Eye (tissue), 1 donor: ENCODE results near the gene FUBP3.

ENCODE experiments used
- DNase-seq: peaks from one replicate; pipeline ENCODE4 v3.0.0-alpha.2; 2015

FUBP3 gene

GRCh38 chr9:130609163-130609562 lies 29.8 kb downstream of the FUBP3 start:
- no peak for DNase-seq

DNA sequence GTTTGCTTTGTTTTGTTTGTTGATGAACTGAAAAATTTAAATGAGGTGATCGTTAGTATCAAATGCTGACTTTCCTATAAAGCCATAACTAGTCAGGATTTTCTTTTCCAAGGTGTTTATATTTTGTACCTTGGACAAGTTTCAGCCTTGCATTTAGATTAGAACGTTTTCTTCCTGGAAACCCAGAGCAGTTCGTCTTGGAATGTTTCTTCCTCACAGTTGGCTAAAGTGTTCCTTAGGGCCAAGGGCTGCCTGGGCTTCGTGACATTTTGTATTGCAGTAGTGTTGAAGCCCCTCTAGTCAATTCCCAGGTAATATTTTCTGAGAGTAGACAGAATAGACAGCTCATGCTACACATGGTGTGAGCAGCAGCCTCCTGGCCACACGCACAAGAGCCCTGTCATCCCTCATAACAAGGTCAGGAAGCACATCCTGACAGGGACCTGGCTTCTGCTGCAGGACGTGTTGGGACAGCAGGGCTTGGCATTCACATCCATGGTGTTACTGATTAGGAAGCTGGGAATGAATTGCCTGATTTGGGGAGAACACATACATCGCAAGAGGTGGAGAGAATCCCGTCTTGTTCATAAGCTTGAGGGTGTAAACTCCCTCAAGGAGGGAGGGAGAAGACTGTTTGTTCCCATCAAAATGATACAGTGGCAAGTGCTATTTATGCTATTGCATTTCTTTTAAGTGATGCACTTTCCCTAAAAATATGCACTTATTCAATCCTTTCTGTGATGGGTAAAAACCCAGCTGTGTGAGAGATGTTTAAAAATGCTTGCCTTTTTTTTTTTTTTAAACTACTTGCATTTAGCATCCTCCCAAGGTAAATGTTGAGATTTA lies 31.7 kb downstream of the FUBP3 start:
- no peak for DNase-seq

GRCh38 chr9:130616451-130616850 lies 37.1 kb downstream of the FUBP3 start:
- no peak for DNase-seq

DNA sequence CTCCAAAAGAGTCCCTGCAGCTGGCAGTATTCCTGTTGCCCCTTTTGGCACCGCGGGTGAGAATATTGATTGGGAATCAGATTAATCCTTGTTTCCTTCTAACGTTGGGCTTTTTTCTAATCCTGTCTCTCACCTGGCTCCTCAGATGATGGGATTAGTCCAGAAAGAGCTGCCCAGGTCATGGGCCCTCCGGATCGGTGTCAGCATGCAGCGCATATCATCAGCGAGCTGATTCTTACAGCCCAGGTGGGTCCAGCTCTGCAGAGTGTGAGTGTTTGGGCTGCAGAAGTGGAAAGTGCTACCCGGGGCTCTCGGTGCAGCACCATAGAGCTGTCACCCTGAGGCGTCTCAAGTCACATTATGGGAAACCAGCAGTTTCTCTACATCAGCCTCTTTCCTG lies 44.1 kb downstream of the FUBP3 start:
- no peak for DNase-seq

DNA sequence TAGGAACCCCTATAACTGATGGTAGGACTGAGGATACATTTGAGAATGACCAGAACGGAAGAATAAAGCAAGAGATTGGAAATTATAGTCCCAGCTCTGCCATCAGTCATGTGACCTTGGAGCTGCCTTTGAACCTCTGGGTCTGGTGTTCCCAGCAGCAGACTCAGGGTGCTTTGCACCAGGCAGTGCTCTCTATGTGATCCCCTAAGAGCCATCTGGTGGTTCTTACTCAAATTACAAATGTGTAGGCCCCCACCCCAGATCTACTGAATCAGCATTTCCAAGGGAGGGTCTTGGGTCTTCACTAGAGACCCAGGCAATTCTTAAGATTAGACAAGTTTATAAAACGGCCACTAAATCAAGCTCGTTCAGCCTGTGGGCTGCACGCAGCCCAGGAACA lies 44.8 kb downstream of the FUBP3 start:
- no peak for DNase-seq

DNA sequence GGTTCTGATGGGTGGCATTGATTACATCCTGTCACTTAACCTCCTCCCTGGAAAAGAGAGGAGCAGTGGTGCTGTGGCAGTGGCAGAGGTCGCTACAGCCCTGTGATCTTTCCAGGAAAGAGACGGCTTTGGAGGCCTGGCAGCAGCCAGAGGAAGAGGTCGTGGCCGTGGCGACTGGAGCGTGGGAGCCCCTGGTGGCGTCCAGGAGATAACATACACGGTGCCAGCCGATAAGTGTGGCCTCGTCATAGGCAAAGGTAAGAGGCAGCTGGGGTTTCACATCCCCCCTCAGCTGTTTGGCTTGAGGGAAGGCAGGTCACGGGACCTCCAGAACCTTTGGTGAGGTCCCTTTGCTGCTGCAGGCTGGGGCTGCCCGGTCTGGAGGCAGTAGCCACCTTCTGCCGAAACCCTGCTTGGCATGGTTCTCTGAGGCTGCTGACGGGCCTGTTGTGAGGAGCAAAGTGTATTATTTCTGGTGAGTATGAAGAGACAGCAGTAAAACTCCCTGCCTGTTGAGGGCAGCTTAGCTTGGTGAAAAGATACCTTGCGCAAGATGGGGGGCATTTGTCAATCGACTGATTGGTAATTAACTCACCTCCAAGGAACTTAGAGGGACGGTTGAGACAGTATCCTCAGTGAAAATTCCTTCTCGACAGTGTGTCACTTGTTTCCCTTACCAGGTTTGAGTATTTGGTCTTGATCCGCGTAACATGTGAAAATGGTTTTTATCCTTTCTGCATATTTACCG lies 47.0 kb downstream of the FUBP3 start:
- DNase-seq, result no peak

- DNase-seq, result no peak
Observed at GRCh38 chr9:130627051-130627450, 47.7 kb downstream of the FUBP3 start.

DNA sequence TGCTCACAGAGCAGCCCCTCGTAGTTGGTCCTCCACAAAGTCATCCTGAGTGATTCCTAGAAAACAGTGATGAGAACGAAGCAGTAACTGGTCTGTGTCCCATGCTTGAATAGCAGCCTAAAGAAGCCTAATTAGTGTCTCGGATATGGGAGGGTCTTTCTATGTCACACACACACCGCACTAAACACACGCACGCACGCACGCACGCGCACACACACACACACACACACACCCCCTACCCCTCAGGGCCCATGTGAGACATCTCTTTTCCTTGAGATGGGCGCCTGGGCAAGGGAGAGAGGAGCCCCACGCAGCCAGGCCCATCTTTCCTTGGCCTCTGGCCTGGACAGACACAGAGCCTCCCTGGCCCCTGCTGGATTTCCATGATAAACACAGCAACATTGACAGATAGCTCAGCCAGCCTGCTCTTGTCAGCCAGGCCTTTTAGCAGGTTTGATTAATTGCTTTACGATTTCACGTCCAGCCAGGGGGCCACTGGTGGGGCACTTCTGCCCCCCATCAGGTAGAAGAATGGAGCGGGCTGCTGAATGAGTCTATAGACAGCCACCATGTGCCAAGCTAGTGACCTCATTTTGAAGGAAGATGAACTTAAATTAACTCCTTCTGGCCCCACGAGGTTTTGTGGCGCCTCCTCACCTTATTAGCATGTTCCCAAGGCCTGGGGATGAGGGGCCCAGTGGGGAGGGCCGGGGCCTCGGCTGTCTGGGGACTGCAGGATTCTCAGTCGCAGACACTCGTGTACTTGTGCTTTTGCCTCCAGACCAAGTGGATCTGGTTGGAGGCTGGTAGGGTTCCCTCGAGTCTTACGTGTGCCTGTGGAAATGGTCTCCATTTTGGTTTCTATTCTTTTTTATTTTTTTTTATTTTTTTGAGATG lies 48.8 kb downstream of the FUBP3 start:
- DNase-seq, result no peak

DNA sequence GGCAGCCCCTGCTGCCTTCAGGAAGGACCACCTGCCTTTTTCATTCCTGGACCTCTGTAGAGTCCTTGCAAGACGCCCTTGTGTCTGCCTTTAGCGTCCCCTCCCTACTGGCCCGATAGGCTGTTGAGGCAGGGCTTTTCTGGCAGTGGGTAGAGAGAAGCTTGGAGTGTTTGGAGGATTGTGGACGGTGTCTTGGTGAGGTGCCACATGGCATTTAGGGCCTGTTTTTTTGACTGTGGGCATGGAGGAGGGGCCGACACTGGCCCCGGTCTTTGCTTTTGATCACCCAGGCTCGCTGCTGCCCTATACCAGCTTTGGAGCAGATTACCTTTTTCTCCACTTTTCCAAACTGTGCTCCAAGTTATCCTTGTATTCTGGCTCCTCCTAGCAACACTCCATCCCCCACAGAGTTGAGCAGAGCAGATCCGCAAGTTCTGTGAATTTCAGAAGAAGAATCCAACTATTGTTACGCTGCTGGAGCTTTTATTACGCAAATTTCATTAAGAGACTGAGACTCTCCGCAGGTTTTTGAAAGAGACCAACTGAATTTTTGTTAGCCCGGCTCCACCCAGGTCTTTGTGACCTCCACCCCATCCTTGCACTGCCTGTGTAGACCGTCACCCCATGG lies 50.2 kb downstream of the FUBP3 start:
- no peak for DNase-seq

DNA sequence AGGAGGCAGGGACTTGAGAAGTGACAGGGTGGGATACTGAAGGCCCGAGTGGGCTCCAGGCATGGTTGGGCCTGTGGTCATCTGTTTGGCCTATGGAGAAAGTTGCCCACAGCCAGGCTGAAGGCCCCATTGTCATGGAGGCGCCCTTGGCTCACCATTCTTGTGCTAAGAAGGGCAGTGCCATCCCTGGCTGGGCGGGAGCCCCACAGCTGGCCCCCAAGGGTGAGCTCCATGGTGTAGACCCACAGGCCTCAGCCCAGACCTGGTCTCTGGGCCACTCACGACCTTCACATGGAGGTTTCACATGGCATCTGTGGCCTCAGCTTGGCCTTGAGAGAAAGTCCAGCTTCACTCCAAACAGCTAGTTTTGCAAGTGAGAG lies 50.7 kb downstream of the FUBP3 start:
- no peak for DNase-seq

- no peak for DNase-seq
Observed at GRCh38 chr9:130630506-130631330, 51.3 kb downstream of the FUBP3 start.

DNA sequence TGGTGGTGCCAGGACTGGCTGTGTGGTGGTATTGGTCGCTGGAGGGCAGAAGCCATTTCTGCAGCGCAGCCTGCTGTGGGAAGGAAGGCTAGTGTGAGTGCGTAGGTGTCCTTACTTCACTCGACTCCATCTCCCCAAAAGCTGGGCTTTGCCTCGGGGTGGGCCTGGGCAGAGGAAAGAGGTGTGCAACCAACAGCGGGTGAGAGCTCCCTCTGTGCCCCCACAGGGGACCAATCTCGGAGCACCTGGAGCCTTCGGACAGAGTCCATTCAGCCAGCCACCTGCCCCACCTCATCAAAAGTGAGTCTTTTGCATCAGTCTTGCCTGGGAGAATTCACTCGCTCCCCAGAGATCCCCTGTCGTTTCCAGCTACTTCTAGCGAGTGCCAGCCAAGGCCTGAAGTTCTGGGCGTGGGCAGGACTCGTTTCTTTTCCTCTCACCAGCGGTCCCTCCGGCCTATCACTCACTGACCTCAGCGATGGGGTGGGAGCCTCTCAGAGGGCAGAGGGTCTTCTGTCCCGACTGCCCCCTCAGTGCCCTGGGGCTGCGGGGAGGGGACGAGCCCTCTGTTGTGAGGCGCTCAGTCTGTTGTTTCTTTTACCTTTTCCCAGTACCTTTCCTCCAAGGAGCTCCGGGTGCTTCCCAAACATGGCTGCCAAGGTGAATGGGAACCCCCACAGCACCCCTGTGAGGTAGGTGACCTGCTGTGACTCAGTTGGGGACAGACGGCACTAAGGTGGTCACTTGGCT lies 52.1 kb downstream of the FUBP3 start:
- DNase-seq, result no peak

DNA sequence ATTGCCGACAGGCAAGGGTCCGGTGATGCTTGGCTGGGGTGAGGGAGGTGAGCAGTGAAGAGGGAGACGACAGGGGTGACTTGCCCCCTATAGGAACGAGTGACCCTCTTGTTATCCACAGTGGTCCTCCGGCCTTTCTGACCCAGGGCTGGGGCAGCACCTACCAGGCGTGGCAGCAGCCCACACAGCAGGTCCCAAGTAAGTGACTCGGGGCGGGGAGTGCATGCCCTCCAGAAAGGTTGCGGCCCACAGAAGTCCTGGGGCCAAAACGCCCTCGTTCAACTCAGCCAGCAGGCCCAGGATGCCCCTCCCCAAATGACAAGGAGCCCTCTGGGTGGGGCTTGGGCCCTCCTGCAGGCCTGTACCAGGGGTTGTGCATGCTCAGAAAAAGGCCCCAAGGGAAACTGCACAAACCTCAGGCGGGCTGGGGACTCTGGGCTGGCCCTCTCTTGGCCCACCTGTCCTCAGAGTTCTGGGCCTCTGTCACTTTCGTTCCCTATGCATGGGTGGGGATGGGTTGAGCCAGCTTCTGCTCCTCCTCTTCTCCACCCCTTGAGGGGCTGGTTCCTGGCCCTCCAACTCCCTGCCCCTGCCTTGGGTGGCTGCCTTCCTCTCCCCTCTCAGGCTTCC lies 52.8 kb downstream of the FUBP3 start:
- DNase-seq, result no peak

DNA sequence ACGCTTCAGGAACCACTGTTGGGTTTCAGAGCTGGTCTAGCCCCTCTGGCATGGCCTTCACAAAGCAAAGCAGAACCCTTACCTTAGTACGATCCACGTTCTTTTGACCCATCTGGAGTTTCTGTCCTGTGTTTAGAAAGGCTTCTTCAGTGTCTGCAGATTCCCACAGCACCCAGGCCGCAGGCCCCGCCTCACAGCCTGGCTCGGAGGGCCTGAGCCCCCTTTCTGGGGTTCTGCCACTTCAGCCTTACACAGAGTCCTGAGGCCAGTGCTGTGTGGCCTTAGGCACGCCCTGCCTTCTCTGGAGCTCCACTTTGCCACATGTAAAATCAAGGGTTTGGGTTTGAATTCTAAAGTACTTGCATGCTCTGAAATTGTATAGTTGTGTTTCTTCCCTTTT lies 53.5 kb downstream of the FUBP3 start:
- DNase-seq, result no peak

- no peak for DNase-seq
Observed at GRCh38 chr9:130633336-130634190, 54.2 kb downstream of the FUBP3 start.

DNA sequence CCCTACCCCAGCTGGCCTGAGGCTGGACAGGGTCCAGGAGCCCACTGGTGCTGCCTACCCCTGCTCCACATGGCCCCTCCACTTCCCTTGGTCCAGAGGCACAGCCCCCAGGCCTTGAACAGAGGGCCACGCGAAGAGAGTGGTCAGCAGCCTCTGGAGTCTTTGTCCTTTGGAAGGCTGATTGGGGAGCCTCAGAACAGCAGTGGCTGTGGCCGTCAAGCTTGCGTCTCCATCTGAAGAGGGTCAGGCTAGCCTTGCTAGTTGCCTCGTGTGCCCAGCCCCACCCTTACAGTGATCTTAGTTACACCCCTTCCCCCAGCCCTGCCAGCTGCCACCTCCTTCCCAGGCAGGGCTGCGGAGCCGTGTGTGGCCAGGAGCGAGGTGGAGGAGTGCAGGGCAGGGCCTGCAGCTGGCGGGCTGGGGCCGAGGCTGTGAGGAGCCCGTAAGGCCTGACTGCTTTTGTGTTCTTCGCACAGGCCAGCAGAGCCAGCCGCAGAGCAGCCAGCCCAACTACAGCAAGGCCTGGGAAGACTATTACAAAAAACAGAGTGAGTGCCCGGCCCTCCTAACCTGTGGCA lies 54.9 kb downstream of the FUBP3 start:
- no peak for DNase-seq

- DNase-seq, result no peak
Observed at GRCh38 chr9:130634801-130635200, 55.4 kb downstream of the FUBP3 start.

- no peak for DNase-seq
Observed at GRCh38 chr9:130635306-130635705, 55.9 kb downstream of the FUBP3 start.
